ENCODE results near the gene ADGRE1.

DNA sequence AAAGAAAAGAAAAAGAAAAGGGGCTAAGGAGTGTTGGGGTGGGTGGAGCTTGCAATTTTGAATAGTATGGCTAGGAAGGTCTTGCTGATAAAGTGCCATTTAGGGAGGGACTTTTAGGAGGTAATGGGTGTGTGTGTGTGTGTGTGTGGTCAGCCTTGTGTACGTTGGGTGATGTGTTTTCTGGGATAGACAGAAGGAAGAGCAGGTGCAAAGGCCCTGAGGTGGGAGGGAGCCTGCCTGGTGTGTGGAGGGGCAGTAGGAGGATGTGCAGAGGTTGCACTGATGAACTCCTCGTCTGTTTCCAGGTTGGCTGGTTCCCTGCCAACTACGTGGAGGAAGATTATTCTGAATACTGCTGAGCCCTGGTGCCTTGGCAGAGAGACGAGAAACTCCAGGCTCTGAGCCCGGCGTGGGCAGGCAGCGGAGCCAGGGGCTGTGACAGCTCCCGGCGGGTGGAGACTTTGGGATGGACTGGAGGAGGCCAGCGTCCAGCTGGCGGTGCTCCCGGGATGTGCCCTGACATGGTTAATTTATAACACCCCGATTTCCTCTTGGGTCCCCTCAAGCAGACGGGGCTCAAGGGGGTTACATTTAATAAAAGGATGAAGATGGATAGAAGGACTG, 30.5 kb upstream of the ADGRE1 start:
- TF ChIP-seq POLR2A (IDR thresholded peaks at IDR 0.05; ENCODE audit: low read length) (no peak), GATA1 (IDR thresholded peaks at IDR 0.05; ENCODE audit: low read depth, low read length) (no peak)
